Calu3 (cell line): ENCODE data around the gene SLC24A2. TPM values are rescaled to one million over a fixed set of nuclear protein-coding genes. Genes with fewer than 3 reads are reported as not detected.

Experiments used
- BruUV-seq: library from RNA; stranded (reverse); fragments of 400-500 nt; replicated peaks from 2 replicates; lab custom pipeline; 2021; lab: Mats Ljungman, UMichigan
- CTCF ChIA-PET: fragments of 300-600 bp; sonication (Branson Sonifier 250); formaldehyde crosslinking; loops from one replicate; lab custom pipeline; 2022; ENCODE audit warnings: antibody characterized with exemption; lab: Charles Lee
- DNase-seq: peaks from one replicate; pipeline ENCODE4 v3.0.0; 2022
- H3K27ac Mint-ChIP-seq: one replicate; pipeline ENCODE4 v1.8.0; 2022; ENCODE audit warnings: mixed read lengths; ENCODE audit not compliant: unreplicated experiment
- H3K27me3 Mint-ChIP-seq: one replicate; pipeline ENCODE4 v1.8.0; 2022; ENCODE audit warnings: mixed read lengths; ENCODE audit not compliant: unreplicated experiment
- H3K36me3 Mint-ChIP-seq: one replicate; pipeline ENCODE4 v1.8.0; 2022; ENCODE audit warnings: mild to moderate bottlenecking, moderate library complexity, mixed read lengths; ENCODE audit not compliant: insufficient read depth, unreplicated experiment
- H3K4me1 Mint-ChIP-seq: one replicate; pipeline ENCODE4 v1.8.0; 2022; ENCODE audit warnings: mild to moderate bottlenecking, low read depth, mixed read lengths; ENCODE audit not compliant: unreplicated experiment
- H3K4me3 Mint-ChIP-seq: one replicate; pipeline ENCODE4 v1.8.0; 2022; ENCODE audit warnings: mild to moderate bottlenecking, low read depth, moderate library complexity, mixed read lengths; ENCODE audit not compliant: unreplicated experiment
- H3K9me3 Mint-ChIP-seq: one replicate; pipeline ENCODE4 v1.8.0; 2022; ENCODE audit warnings: low read depth, mixed read lengths; ENCODE audit not compliant: unreplicated experiment
- intact Hi-C: fragments of 100-400 bp; cut with micrococcal nuclease; formaldehyde crosslinking; loops from one replicate; pipeline ENCODE4 v1.10.0; 2022; ENCODE audit not compliant: unreplicated experiment
- total RNA-seq: library from RNA; stranded (reverse); gene quantifications from 2 replicates; pipeline ENCODE4 v1.2.3, GENCODE V29; 2022
- TF ChIP-seq, protein P1 (sequence below): fragments of 200-600 bp; IDR thresholded peaks from one replicate; pipeline ENCODE4 v1.8.0; 2022; ENCODE audit warnings: antibody characterized with exemption; ENCODE audit not compliant: unreplicated experiment

Gene SLC24A2
- total RNA-seq, 1 experiment from 2014 or later, result not detected

GRCh38 chr9:19812194-19812593, 23.4 kb upstream of the SLC24A2 start:
- H3K4me1 Mint-ChIP-seq, result no peaks in the 10 kb centered on the region
- TF ChIP-seq, protein P1, sequence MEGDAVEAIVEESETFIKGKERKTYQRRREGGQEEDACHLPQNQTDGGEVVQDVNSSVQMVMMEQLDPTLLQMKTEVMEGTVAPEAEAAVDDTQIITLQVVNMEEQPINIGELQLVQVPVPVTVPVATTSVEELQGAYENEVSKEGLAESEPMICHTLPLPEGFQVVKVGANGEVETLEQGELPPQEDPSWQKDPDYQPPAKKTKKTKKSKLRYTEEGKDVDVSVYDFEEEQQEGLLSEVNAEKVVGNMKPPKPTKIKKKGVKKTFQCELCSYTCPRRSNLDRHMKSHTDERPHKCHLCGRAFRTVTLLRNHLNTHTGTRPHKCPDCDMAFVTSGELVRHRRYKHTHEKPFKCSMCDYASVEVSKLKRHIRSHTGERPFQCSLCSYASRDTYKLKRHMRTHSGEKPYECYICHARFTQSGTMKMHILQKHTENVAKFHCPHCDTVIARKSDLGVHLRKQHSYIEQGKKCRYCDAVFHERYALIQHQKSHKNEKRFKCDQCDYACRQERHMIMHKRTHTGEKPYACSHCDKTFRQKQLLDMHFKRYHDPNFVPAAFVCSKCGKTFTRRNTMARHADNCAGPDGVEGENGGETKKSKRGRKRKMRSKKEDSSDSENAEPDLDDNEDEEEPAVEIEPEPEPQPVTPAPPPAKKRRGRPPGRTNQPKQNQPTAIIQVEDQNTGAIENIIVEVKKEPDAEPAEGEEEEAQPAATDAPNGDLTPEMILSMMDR, result no peak
- no peak overlapping the region for H3K27ac Mint-ChIP-seq
- CTCF ChIA-PET, result no interaction called here
- H3K4me3 Mint-ChIP-seq, result no peak overlapping the region
- H3K27me3 Mint-ChIP-seq, result peaks cover 4% of the 10 kb centered on the region
- H3K9me3 Mint-ChIP-seq, result peaks cover 4% of the 10 kb centered on the region
- BruUV-seq, result no TSS peak
- no peaks in the 10 kb centered on the region for H3K36me3 Mint-ChIP-seq
- intact Hi-C loops, result no loop called here
- DNase-seq, result no peak

- Mint-ChIP-seq H3K27ac (no peak overlapping the region), H3K36me3 (no peaks in the 10 kb centered on the region), H3K27me3 (peaks cover 16% of the 10 kb centered on the region), H3K4me3 (no peak overlapping the region), H3K9me3 (peaks cover 4% of the 10 kb centered on the region), H3K4me1 (no peaks in the 10 kb centered on the region)
- intact Hi-C loops, result no loop called here
- TF ChIP-seq, protein P1, result no peak
- DNase-seq, result no peak
- CTCF ChIA-PET, result no interaction called here
- BruUV-seq, result no TSS peak
These were observed 20.8 kb upstream of the SLC24A2 start for GRCh38 chr9:19809422-19810269.

GRCh38 chr9:19807182-19807892, 18.5 kb upstream of the SLC24A2 start:
- intact Hi-C loops, result no loop called here
- no peaks in the 10 kb centered on the region for H3K36me3 Mint-ChIP-seq
- BruUV-seq, result no TSS peak

GRCh38 chr9:19804431-19804830, 15.6 kb upstream of the SLC24A2 start:
- no peaks in the 10 kb centered on the region for H3K4me1 Mint-ChIP-seq
- DNase-seq, result no peak
- intact Hi-C loops, result no loop called here
- TF ChIP-seq, protein P1, result no peak
- no peaks in the 10 kb centered on the region for H3K9me3 Mint-ChIP-seq
- H3K36me3 Mint-ChIP-seq, result no peaks in the 10 kb centered on the region
- no peak overlapping the region for H3K27ac Mint-ChIP-seq
- peaks cover 37% of the 10 kb centered on the region for H3K27me3 Mint-ChIP-seq
- CTCF ChIA-PET, result no interaction called here
- no TSS peak for BruUV-seq
- H3K4me3 Mint-ChIP-seq, result no peak overlapping the region

More at GRCh38 chr9:19807182-19807892, 18.5 kb upstream of the SLC24A2 start:
- Mint-ChIP-seq H3K4me3 (no peak overlapping the region), H3K27ac (no peak overlapping the region), H3K4me1 (no peaks in the 10 kb centered on the region), H3K27me3 (peaks cover 16% of the 10 kb centered on the region), H3K9me3 (no peaks in the 10 kb centered on the region)
- CTCF ChIA-PET, result no interaction called here
- DNase-seq, result no peak
- TF ChIP-seq, protein P1, result no peak
